K562 (cell line): ENCODE results near the gene DIPK2A. TPM values are rescaled to one million over a fixed set of nuclear protein-coding genes. Genes with fewer than 3 reads are reported as not detected.

Experiments used
- ATAC-seq: fragments of 200-7000 bp; cut with Tn5 transposase; 3 replicates; pipeline ENCODE4 v1.9.1; 2020; ENCODE audit warnings: moderate library complexity
- BruUV-seq: library from RNA; stranded (reverse); fragments of 400-500 nt; replicated peaks from 2 replicates; lab custom pipeline; 2021; lab: Mats Ljungman, UMichigan
- CTCF ChIA-PET: fragments of 300-600 bp; formaldehyde crosslinking; extraction: SDS; loops from one replicate; lab custom pipeline; 2021; ENCODE audit warnings: low intra/inter-chr PET ratio; lab: Yijun Ruan, JAX
- POLR2A ChIA-PET: fragments of 300-600, 350-650 bp; sonication (Branson Sonifier 250); formaldehyde crosslinking; extraction: SDS; loops from one replicate; lab custom pipeline; 2021; ENCODE audit warnings: antibody characterized with exemption, inconsistent platforms; lab: Yijun Ruan, JAX
- DNase-seq, 4 experiments: peaks; one replicate each; pipeline versions ENCODE4 v3.0.0 to v3.0.0-alpha.2; 2011 to 2018; ENCODE audit warnings: low spot score in 3 of 4, mixed read lengths in 3 of 4; ENCODE audit errors: extremely low read depth in 1 of 4
- FAIRE-seq: peaks from 2 replicates; lab custom pipeline; 2011; peaks lifted over from hg19 to GRCh38; lab: Jason Lieb, UNC
- H2AFZ ChIP-seq: 2 replicates; pipeline ENCODE4 v1.6.0; 2011; ENCODE audit warnings: low read depth, low read length, control low read depth, inconsistent platforms
- H3K27ac ChIP-seq: fragments of 200-600 bp; 3 replicates; pipeline ENCODE4 v1.8.0; 2011; ENCODE audit warnings: low read depth, mild to moderate bottlenecking, control low read depth, inconsistent platforms, low read length, moderate library complexity, mixed read lengths; ENCODE audit errors: extremely low read depth
- H3K27me3 ChIP-seq, 2 experiments: fragments of 300-600 bp in 1 of 2; 2 replicates in 1 of 2; 3 replicates in 1 of 2; pipeline versions ENCODE4 v1.6.0 to v1.8.0; 2011; ENCODE audit warnings: inconsistent platforms in 2 of 2, low read length in 2 of 2, mild to moderate bottlenecking in 1 of 2, mixed read lengths in 1 of 2, moderate library complexity in 1 of 2; ENCODE audit not compliant: control insufficient read depth in 2 of 2, insufficient read depth in 2 of 2
- H3K36me3 ChIP-seq: fragments of 300-600 bp; 3 replicates; pipeline ENCODE4 v1.8.0; 2011; ENCODE audit warnings: mild to moderate bottlenecking, low read length, inconsistent platforms; ENCODE audit not compliant: control insufficient read depth, insufficient read depth
- H3K4me1 ChIP-seq, 2 experiments: fragments of 200-600 bp in 1 of 2; replicated peaks in 1 of 2; 2 replicates in 1 of 2; 3 replicates in 1 of 2; pipeline versions ENCODE4 v1.5.1 to v1.8.0; 2011; ENCODE audit warnings: inconsistent platforms in 2 of 2, low read length in 2 of 2, mild to moderate bottlenecking in 1 of 2, mixed read lengths in 1 of 2, moderate library complexity in 1 of 2; ENCODE audit not compliant: control insufficient read depth in 2 of 2, insufficient read depth in 2 of 2
- H3K4me2 ChIP-seq: 2 replicates; pipeline ENCODE4 v1.6.1; 2011; ENCODE audit warnings: low read length, control low read depth, inconsistent platforms, mixed read lengths; ENCODE audit not compliant: insufficient read depth
- H3K4me3 ChIP-seq: fragments of 200-600 bp; sonication (generic), shearing (Covaris generic); 2 replicates; pipeline ENCODE4 v1.5.1; 2016; ENCODE audit warnings: control low read depth, inconsistent platforms
- H3K79me2 ChIP-seq: fragments of 200-600 bp; 3 replicates; pipeline ENCODE4 v1.8.0; 2011; ENCODE audit warnings: low read length, inconsistent platforms; ENCODE audit not compliant: control insufficient read depth, insufficient read depth
- H3K9ac ChIP-seq, 2 experiments: 2 replicates each; pipeline versions ENCODE4 v1.6.0 to v1.6.1; 2011; ENCODE audit warnings: low read depth in 2 of 2, low read length in 2 of 2, control low read depth in 1 of 2, inconsistent platforms in 1 of 2, mild to moderate bottlenecking in 1 of 2, mixed read lengths in 1 of 2; ENCODE audit not compliant: insufficient read depth in 1 of 2
- H3K9me1 ChIP-seq: one replicate; pipeline ENCODE4 v1.6.0; 2011; ENCODE audit warnings: inconsistent platforms, mild to moderate bottlenecking, low read length, moderate library complexity; ENCODE audit not compliant: control insufficient read depth, insufficient read depth
- H3K9me3 ChIP-seq: replicated peaks from 2 replicates; pipeline ENCODE4 v1.5.1; 2011; ENCODE audit warnings: low read depth, low read length, inconsistent platforms; ENCODE audit not compliant: control insufficient read depth, insufficient read depth
- H4K20me1 ChIP-seq: replicated peaks from 2 replicates; pipeline ENCODE4 v1.6.1; 2011; ENCODE audit warnings: low read length, inconsistent platforms, mixed read lengths; ENCODE audit not compliant: control insufficient read depth, insufficient read depth
- WGBS: fragments of 100-300 bp; shearing (Covaris generic); methylation state at CpG from one replicate; pipeline ENCODE4 v1.1.6; 2016; ENCODE audit warnings: low coverage, mixed read lengths; ENCODE audit not compliant: insufficient coverage; ENCODE audit errors: missing lambda C conversion rate; 5-methylcytosine and 5-hydroxymethylcytosine counted together
- in situ Hi-C: fragments of 300-500 bp; cut with MboI; formaldehyde crosslinking; loops from 4 replicates; pipeline ENCODE4 v1.15.0; 2018; ENCODE audit warnings: inconsistent platforms, mixed read lengths
- intact Hi-C: fragments of 100-400 bp; cut with micrococcal nuclease; formaldehyde crosslinking; loops from 2 replicates; pipeline ENCODE4 v1.14.2; 2022
- polyA plus RNA-seq, 8 experiments: library from polyadenylated mRNA; depleted of rRNA in 4 of 8; stranded (reverse) in 5 of 8; unstranded in 3 of 8; fragments of >200 nt; fragmentation: Nextera tagmentation in 2 of 8; fragmentation: Illumina TruSeq in 1 of 8; extraction: Ambion mirVana in 2 of 8; extraction: Trizol in 1 of 8; gene quantifications; 2 replicates each; pipeline versions ENCODE4 v1.2.1 to v1.2.3, GENCODE V29; 2011 to 2014; ENCODE audit warnings: inconsistent platforms in 1 of 8, missing spikeins in 1 of 8
- total RNA-seq, 7 experiments: library from RNA; depleted of rRNA in 6 of 7; stranded (reverse); fragments of >200 nt in 6 of 7; fragmentation: Illumina TruSeq in 2 of 7; extraction: Trizol in 2 of 7; gene quantifications; 2 replicates each; pipeline versions ENCODE4 v1.2.1 to v1.2.3, GENCODE V29; 2011 to 2021; ENCODE audit warnings: low replicate concordance in 1 of 7
- TF ChIP-seq, protein P1 (sequence below): sonication (generic); formaldehyde crosslinking; IDR thresholded peaks from 2 replicates; pipeline ENCODE4 v1.8.0; 2022; ENCODE audit warnings: mild to moderate bottlenecking, missing genetic modification reagents
- TF ChIP-seq, protein P2 (sequence below): fragments of 450-650 bp; IDR thresholded peaks from 2 replicates; pipeline ENCODE4 v1.6.1; 2016; ENCODE audit warnings: mild to moderate bottlenecking, moderate library complexity

Gene DIPK2A
- total and polyA plus RNA-seq, 9 of the 15 experiments (the other 6 are each of a cell fraction or from before 2014, with no cell fraction given): 3.3 to 15.7 (median 7.8) TPM

DNA sequence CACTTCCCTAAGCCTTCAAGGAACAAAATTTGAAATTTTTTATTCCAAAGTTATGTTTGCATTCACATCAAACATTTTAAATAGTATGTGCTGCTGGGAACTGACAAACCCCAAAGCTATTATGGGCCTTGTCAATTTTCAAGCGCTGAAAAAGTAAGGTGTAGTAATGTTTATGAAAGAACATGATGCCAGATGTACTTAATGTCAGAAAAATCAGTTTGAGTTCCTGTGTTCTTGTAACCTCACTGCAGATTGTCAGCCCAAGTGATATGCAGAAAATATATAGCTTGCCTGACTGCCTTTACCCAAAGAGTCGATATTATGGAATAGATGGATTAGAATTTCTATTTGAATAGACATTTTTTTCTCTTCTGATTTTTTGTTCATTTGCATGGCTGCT lies 20.8 kb upstream of the DIPK2A start:
- DNase-seq (no peak), ATAC-seq (no peak), FAIRE-seq (no peak)
- ChIA-PET POLR2A (interaction anchor here (0.7 kb wide), 1 partner anchor 8 kb away, joined by 5 read pairs; no protein-coding TSS in a partner anchor), CTCF (interaction anchor here (0.6 kb wide), 2 partner anchors 468 to 1862 kb away, joined by 3 read pairs; no protein-coding TSS in a partner anchor)
- Histone ChIP-seq H3K36me3 (no peaks in the 10 kb centered on the region), H3K9me3 (no peaks in the 10 kb centered on the region), H3K4me2 (no peak overlapping the region), H4K20me1 (no peaks in the 10 kb centered on the region), H3K27me3 (no peaks in the 10 kb centered on the region), H3K4me3 (no peak overlapping the region), H3K79me2 (no peaks in the 10 kb centered on the region), H3K9ac (no peak overlapping the region), H3K27ac (no peak overlapping the region), H2AFZ (no peak overlapping the region), H3K9me1 (no peaks in the 10 kb centered on the region), H3K4me1 (no peaks in the 10 kb centered on the region)
- in situ Hi-C loops (no loop called here), intact Hi-C loops (loop anchor here (5.0 kb wide), 1 partner anchor 174 kb away; no protein-coding TSS in a partner anchor)
- no TSS peak for BruUV-seq
- WGBS: 0% methylated on average over 2 of the region's 2 CpGs
- TF ChIP-seq, protein P1, sequence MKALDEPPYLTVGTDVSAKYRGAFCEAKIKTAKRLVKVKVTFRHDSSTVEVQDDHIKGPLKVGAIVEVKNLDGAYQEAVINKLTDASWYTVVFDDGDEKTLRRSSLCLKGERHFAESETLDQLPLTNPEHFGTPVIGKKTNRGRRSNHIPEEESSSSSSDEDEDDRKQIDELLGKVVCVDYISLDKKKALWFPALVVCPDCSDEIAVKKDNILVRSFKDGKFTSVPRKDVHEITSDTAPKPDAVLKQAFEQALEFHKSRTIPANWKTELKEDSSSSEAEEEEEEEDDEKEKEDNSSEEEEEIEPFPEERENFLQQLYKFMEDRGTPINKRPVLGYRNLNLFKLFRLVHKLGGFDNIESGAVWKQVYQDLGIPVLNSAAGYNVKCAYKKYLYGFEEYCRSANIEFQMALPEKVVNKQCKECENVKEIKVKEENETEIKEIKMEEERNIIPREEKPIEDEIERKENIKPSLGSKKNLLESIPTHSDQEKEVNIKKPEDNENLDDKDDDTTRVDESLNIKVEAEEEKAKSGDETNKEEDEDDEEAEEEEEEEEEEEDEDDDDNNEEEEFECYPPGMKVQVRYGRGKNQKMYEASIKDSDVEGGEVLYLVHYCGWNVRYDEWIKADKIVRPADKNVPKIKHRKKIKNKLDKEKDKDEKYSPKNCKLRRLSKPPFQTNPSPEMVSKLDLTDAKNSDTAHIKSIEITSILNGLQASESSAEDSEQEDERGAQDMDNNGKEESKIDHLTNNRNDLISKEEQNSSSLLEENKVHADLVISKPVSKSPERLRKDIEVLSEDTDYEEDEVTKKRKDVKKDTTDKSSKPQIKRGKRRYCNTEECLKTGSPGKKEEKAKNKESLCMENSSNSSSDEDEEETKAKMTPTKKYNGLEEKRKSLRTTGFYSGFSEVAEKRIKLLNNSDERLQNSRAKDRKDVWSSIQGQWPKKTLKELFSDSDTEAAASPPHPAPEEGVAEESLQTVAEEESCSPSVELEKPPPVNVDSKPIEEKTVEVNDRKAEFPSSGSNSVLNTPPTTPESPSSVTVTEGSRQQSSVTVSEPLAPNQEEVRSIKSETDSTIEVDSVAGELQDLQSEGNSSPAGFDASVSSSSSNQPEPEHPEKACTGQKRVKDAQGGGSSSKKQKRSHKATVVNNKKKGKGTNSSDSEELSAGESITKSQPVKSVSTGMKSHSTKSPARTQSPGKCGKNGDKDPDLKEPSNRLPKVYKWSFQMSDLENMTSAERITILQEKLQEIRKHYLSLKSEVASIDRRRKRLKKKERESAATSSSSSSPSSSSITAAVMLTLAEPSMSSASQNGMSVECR (CRISPR knock-in tag): no peak
- TF ChIP-seq, protein P2, sequence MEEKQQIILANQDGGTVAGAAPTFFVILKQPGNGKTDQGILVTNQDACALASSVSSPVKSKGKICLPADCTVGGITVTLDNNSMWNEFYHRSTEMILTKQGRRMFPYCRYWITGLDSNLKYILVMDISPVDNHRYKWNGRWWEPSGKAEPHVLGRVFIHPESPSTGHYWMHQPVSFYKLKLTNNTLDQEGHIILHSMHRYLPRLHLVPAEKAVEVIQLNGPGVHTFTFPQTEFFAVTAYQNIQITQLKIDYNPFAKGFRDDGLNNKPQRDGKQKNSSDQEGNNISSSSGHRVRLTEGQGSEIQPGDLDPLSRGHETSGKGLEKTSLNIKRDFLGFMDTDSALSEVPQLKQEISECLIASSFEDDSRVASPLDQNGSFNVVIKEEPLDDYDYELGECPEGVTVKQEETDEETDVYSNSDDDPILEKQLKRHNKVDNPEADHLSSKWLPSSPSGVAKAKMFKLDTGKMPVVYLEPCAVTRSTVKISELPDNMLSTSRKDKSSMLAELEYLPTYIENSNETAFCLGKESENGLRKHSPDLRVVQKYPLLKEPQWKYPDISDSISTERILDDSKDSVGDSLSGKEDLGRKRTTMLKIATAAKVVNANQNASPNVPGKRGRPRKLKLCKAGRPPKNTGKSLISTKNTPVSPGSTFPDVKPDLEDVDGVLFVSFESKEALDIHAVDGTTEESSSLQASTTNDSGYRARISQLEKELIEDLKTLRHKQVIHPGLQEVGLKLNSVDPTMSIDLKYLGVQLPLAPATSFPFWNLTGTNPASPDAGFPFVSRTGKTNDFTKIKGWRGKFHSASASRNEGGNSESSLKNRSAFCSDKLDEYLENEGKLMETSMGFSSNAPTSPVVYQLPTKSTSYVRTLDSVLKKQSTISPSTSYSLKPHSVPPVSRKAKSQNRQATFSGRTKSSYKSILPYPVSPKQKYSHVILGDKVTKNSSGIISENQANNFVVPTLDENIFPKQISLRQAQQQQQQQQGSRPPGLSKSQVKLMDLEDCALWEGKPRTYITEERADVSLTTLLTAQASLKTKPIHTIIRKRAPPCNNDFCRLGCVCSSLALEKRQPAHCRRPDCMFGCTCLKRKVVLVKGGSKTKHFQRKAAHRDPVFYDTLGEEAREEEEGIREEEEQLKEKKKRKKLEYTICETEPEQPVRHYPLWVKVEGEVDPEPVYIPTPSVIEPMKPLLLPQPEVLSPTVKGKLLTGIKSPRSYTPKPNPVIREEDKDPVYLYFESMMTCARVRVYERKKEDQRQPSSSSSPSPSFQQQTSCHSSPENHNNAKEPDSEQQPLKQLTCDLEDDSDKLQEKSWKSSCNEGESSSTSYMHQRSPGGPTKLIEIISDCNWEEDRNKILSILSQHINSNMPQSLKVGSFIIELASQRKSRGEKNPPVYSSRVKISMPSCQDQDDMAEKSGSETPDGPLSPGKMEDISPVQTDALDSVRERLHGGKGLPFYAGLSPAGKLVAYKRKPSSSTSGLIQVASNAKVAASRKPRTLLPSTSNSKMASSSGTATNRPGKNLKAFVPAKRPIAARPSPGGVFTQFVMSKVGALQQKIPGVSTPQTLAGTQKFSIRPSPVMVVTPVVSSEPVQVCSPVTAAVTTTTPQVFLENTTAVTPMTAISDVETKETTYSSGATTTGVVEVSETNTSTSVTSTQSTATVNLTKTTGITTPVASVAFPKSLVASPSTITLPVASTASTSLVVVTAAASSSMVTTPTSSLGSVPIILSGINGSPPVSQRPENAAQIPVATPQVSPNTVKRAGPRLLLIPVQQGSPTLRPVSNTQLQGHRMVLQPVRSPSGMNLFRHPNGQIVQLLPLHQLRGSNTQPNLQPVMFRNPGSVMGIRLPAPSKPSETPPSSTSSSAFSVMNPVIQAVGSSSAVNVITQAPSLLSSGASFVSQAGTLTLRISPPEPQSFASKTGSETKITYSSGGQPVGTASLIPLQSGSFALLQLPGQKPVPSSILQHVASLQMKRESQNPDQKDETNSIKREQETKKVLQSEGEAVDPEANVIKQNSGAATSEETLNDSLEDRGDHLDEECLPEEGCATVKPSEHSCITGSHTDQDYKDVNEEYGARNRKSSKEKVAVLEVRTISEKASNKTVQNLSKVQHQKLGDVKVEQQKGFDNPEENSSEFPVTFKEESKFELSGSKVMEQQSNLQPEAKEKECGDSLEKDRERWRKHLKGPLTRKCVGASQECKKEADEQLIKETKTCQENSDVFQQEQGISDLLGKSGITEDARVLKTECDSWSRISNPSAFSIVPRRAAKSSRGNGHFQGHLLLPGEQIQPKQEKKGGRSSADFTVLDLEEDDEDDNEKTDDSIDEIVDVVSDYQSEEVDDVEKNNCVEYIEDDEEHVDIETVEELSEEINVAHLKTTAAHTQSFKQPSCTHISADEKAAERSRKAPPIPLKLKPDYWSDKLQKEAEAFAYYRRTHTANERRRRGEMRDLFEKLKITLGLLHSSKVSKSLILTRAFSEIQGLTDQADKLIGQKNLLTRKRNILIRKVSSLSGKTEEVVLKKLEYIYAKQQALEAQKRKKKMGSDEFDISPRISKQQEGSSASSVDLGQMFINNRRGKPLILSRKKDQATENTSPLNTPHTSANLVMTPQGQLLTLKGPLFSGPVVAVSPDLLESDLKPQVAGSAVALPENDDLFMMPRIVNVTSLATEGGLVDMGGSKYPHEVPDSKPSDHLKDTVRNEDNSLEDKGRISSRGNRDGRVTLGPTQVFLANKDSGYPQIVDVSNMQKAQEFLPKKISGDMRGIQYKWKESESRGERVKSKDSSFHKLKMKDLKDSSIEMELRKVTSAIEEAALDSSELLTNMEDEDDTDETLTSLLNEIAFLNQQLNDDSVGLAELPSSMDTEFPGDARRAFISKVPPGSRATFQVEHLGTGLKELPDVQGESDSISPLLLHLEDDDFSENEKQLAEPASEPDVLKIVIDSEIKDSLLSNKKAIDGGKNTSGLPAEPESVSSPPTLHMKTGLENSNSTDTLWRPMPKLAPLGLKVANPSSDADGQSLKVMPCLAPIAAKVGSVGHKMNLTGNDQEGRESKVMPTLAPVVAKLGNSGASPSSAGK: no peak
